ENCODE results near the gene ALDOC. TPM values are rescaled to one million over a fixed set of nuclear protein-coding genes. Genes with fewer than 3 reads are reported as not detected.

The ALDOC gene
- total and polyA plus RNA-seq, 2 experiments from 2014 or later = 33.5 to 157 TPM

- TF ChIP-seq ZNF462 (CRISPR knock-in tag; IDR thresholded peaks at IDR 0.05) = no peak
- no peak for TF ChIP-seq NANOG (IDR thresholded peaks at IDR 0.05; ENCODE audit: borderline replicate concordance)
- no peak for TF ChIP-seq ETS1 (IDR thresholded peaks at IDR 0.05)
- no peak for TF ChIP-seq POLR2AphosphoS5 (IDR thresholded peaks at IDR 0.05; ENCODE audit: low read depth)
- TF ChIP-seq EZH2 (IDR thresholded peaks at IDR 0.05; ENCODE audit: low read depth, unreplicated experiment) = no peak
Observed at GRCh38 chr17:28523876-28524275, 52.8 kb downstream of the ALDOC start (continued).

- Histone ChIP-seq H3K4me2 (no peak overlapping the region), H4K20me1 (replicated peaks; ENCODE audit: insufficient read depth) (no peaks in the 10 kb centered on the region), H3K27ac (ENCODE audit: low read depth) (no peak overlapping the region), H3K4me1 (ENCODE audit: insufficient read depth) (no peaks in the 10 kb centered on the region), H3K79me2 (replicated peaks; ENCODE audit: insufficient read depth) (no peaks in the 10 kb centered on the region), H3K9me2 (ENCODE audit: insufficient read depth) (no peaks in the 10 kb centered on the region), H2AFZ (no peak overlapping the region), H3K27me3 (ENCODE audit: insufficient read depth) (no peaks in the 10 kb centered on the region), H3F3A (replicated peaks; ENCODE audit: low read depth) (no peaks in the 10 kb centered on the region), H3K36me3 (ENCODE audit: insufficient read depth) (no peaks in the 10 kb centered on the region), H3K4me3 (no peak overlapping the region)
- Mint-ChIP-seq H3K27ac (no peak overlapping the region), H3K36me3 (ENCODE audit: low read depth) (no peaks in the 10 kb centered on the region; the same call in 2 of the 3 replicates), H3K9me3 (no peaks in the 10 kb centered on the region; the same call in 2 of the 3 replicates), H3K27me3 (ENCODE audit: insufficient read depth, low read depth, poor library complexity) (peaks cover 21% of the 10 kb centered on the region), H3K4me3 (no peak overlapping the region), H3K4me1 (peaks cover 3% of the 10 kb centered on the region; the same call in 2 of the 3 replicates)
- ATAC-seq (no peak), DNase-seq (ENCODE audit: low spot score) (no peak)
- TF ChIP-seq ZNF331 (CRISPR knock-in tag; IDR thresholded peaks at IDR 0.05; ENCODE audit: low read depth) (no peak), JUNB (IDR thresholded peaks at IDR 0.05; ENCODE audit: unreplicated experiment) (no peak), CREB1 (CRISPR knock-in tag; IDR thresholded peaks at IDR 0.05; ENCODE audit: low read depth) (no peak), ZNF114 (CRISPR knock-in tag; IDR thresholded peaks at IDR 0.05) (no peak), NANOG (IDR thresholded peaks at IDR 0.05; ENCODE audit: borderline replicate concordance) (no peak)
Observed at GRCh38 chr17:28523186-28523585, 53.5 kb downstream of the ALDOC start.

Other genes starting within 250 kb of the ALDOC start
- 6.8 and 13.2 TPM in 2 replicates for gene IFT20, start 241.4 kb downstream of the ALDOC start, total RNA-seq (2014; rRNA removed; shearing (Covaris generic))
- 31.4 and 32.3 TPM in 2 replicates for gene IFT20, start 241.4 kb downstream of the ALDOC start, polyA plus RNA-seq (2016; fragmentation: Nextera tagmentation; extraction: Ambion mirVana)
- gene TNFAIP1, start 241.1 kb downstream of the ALDOC start, total RNA-seq (2014; rRNA removed; shearing (Covaris generic)) = 8.9 and 13.1 TPM in 2 replicates
- 6.3 and 6.4 TPM in 2 replicates for gene TNFAIP1, start 241.1 kb downstream of the ALDOC start, polyA plus RNA-seq (2016; fragmentation: Nextera tagmentation; extraction: Ambion mirVana)
- gene POLDIP2, start 219.4 kb downstream of the ALDOC start, total RNA-seq (2014; rRNA removed; shearing (Covaris generic)) = 70.6 and 77.1 TPM in 2 replicates
- gene POLDIP2, start 219.4 kb downstream of the ALDOC start, polyA plus RNA-seq (2016; fragmentation: Nextera tagmentation; extraction: Ambion mirVana) = 40.7 and 45.7 TPM in 2 replicates
- gene SEBOX, start 211.7 kb downstream of the ALDOC start, total RNA-seq (2014; rRNA removed; shearing (Covaris generic)) = not detected in 2 replicates
- gene SEBOX, start 211.7 kb downstream of the ALDOC start, polyA plus RNA-seq (2016; fragmentation: Nextera tagmentation; extraction: Ambion mirVana) = not detected in 2 replicates
- 0.35 TPM in 1 of 2 replicates, not detected in the other for gene VTN, start 206.6 kb downstream of the ALDOC start, total RNA-seq (2014; rRNA removed; shearing (Covaris generic))
- gene VTN, start 206.6 kb downstream of the ALDOC start, polyA plus RNA-seq (2016; fragmentation: Nextera tagmentation; extraction: Ambion mirVana) = 0.16 and 0.17 TPM in 2 replicates
- gene SARM1, start 205.2 kb downstream of the ALDOC start, total RNA-seq (2014; rRNA removed; shearing (Covaris generic)) = 10.4 and 15.3 TPM in 2 replicates
- gene SARM1, start 205.2 kb downstream of the ALDOC start, polyA plus RNA-seq (2016; fragmentation: Nextera tagmentation; extraction: Ambion mirVana) = 0.89 and 1.4 TPM in 2 replicates
- 12.5 and 12.7 TPM in 2 replicates for gene SLC46A1, start 170.7 kb downstream of the ALDOC start, total RNA-seq (2014; rRNA removed; shearing (Covaris generic))
- gene SLC46A1, start 170.7 kb downstream of the ALDOC start, polyA plus RNA-seq (2016; fragmentation: Nextera tagmentation; extraction: Ambion mirVana) = 3.3 TPM in 2 replicates
- not detected in 2 replicates for gene SLC13A2, start 103.3 kb downstream of the ALDOC start, total RNA-seq (2014; rRNA removed; shearing (Covaris generic))
- not detected in 2 replicates for gene SLC13A2, start 103.3 kb downstream of the ALDOC start, polyA plus RNA-seq (2016; fragmentation: Nextera tagmentation; extraction: Ambion mirVana)
- not detected in 2 replicates for gene FOXN1, start 70.5 kb downstream of the ALDOC start, total RNA-seq (2014; rRNA removed; shearing (Covaris generic))
- gene FOXN1, start 70.5 kb downstream of the ALDOC start, polyA plus RNA-seq (2016; fragmentation: Nextera tagmentation; extraction: Ambion mirVana) = not detected in 2 replicates
- gene UNC119, start 24.3 kb downstream of the ALDOC start, total RNA-seq (2014; rRNA removed; shearing (Covaris generic)) = 78.4 and 93.5 TPM in 2 replicates
- 36.9 and 39.0 TPM in 2 replicates for gene UNC119, start 24.3 kb downstream of the ALDOC start, polyA plus RNA-seq (2016; fragmentation: Nextera tagmentation; extraction: Ambion mirVana)
- gene PIGS, start 5.4 kb downstream of the ALDOC start, total RNA-seq (2014; rRNA removed; shearing (Covaris generic)) = 52.1 and 53.2 TPM in 2 replicates
- gene PIGS, start 5.4 kb downstream of the ALDOC start, polyA plus RNA-seq (2016; fragmentation: Nextera tagmentation; extraction: Ambion mirVana) = 15.5 and 16.4 TPM in 2 replicates
- 87.3 and 99.6 TPM in 2 replicates for gene SPAG5, start 22.1 kb upstream of the ALDOC start, total RNA-seq (2014; rRNA removed; shearing (Covaris generic))
- 99.3 and 104 TPM in 2 replicates for gene SPAG5, start 22.1 kb upstream of the ALDOC start, polyA plus RNA-seq (2016; fragmentation: Nextera tagmentation; extraction: Ambion mirVana)
- gene RSKR, start 37.3 kb upstream of the ALDOC start, total RNA-seq (2014; rRNA removed; shearing (Covaris generic)) = 38.8 and 41.4 TPM in 2 replicates
- 4.7 and 7.5 TPM in 2 replicates for gene RSKR, start 37.3 kb upstream of the ALDOC start, polyA plus RNA-seq (2016; fragmentation: Nextera tagmentation; extraction: Ambion mirVana)
- 166 and 176 TPM in 2 replicates for gene BLTP2, start 68.3 kb upstream of the ALDOC start, total RNA-seq (2014; rRNA removed; shearing (Covaris generic))
- gene BLTP2, start 68.3 kb upstream of the ALDOC start, polyA plus RNA-seq (2016; fragmentation: Nextera tagmentation; extraction: Ambion mirVana) = 58.6 and 71.0 TPM in 2 replicates
- 32.5 and 40.6 TPM in 2 replicates for gene SDF2, start 85.0 kb upstream of the ALDOC start, total RNA-seq (2014; rRNA removed; shearing (Covaris generic))
- gene SDF2, start 85.0 kb upstream of the ALDOC start, polyA plus RNA-seq (2016; fragmentation: Nextera tagmentation; extraction: Ambion mirVana) = 40.9 and 54.6 TPM in 2 replicates
- 47.1 and 70.7 TPM in 2 replicates for gene SUPT6H, start 85.3 kb upstream of the ALDOC start, total RNA-seq (2014; rRNA removed; shearing (Covaris generic))
- gene SUPT6H, start 85.3 kb upstream of the ALDOC start, polyA plus RNA-seq (2016; fragmentation: Nextera tagmentation; extraction: Ambion mirVana) = 17.8 and 22.2 TPM in 2 replicates
- gene PROCA1, start 135.0 kb upstream of the ALDOC start, total RNA-seq (2014; rRNA removed; shearing (Covaris generic)) = 10.0 and 11.3 TPM in 2 replicates
- gene PROCA1, start 135.0 kb upstream of the ALDOC start, polyA plus RNA-seq (2016; fragmentation: Nextera tagmentation; extraction: Ambion mirVana) = 14.4 and 14.9 TPM in 2 replicates
- 381 and 394 TPM in 2 replicates for gene RAB34, start 141.0 kb upstream of the ALDOC start, total RNA-seq (2014; rRNA removed; shearing (Covaris generic))
- 174 and 184 TPM in 2 replicates for gene RAB34, start 141.0 kb upstream of the ALDOC start, polyA plus RNA-seq (2016; fragmentation: Nextera tagmentation; extraction: Ambion mirVana)
- 592 and 656 TPM in 2 replicates for gene RPL23A, start 143.1 kb upstream of the ALDOC start, total RNA-seq (2014; rRNA removed; shearing (Covaris generic))
- gene RPL23A, start 143.1 kb upstream of the ALDOC start, polyA plus RNA-seq (2016; fragmentation: Nextera tagmentation; extraction: Ambion mirVana) = 1,994 and 2,198 TPM in 2 replicates
- gene TLCD1, start 149.3 kb upstream of the ALDOC start, total RNA-seq (2014; rRNA removed; shearing (Covaris generic)) = 16.9 and 26.5 TPM in 2 replicates
- gene TLCD1, start 149.3 kb upstream of the ALDOC start, polyA plus RNA-seq (2016; fragmentation: Nextera tagmentation; extraction: Ambion mirVana) = 47.0 and 47.7 TPM in 2 replicates
- 13.2 and 14.9 TPM in 2 replicates for gene NEK8, start 151.9 kb upstream of the ALDOC start, total RNA-seq (2014; rRNA removed; shearing (Covaris generic))
- 8.9 and 10.0 TPM in 2 replicates for gene NEK8, start 151.9 kb upstream of the ALDOC start, polyA plus RNA-seq (2016; fragmentation: Nextera tagmentation; extraction: Ambion mirVana)
- 117 and 152 TPM in 2 replicates for gene TRAF4, start 167.1 kb upstream of the ALDOC start, total RNA-seq (2014; rRNA removed; shearing (Covaris generic))
- 59.0 and 63.5 TPM in 2 replicates for gene TRAF4, start 167.1 kb upstream of the ALDOC start, polyA plus RNA-seq (2016; fragmentation: Nextera tagmentation; extraction: Ambion mirVana)